DMS153 treated with DMSO at 0.1 percent for 48 hours (cell line): ENCODE measurements around the gene FXYD2.
A peak's percentile ranks its signal among the peaks of the same experiment; 100 is the strongest.

Experiments used
- DNase-seq: peaks from one replicate; lab custom pipeline; 2025; ENCODE audit not compliant: unreplicated experiment; lab: John Stamatoyannopoulos, UW

Gene FXYD2

GRCh38 chr11:117805045-117805444 lies 19.5 kb downstream of the FXYD2 start:
- no peak for DNase-seq

- DNase-seq = no peak
These were observed 20.6 kb downstream of the FXYD2 start for GRCh38 chr11:117803896-117804295.

GRCh38 chr11:117799634-117800033 lies 24.9 kb downstream of the FXYD2 start:
- no peak for DNase-seq

- DNase-seq = peak; percentile 7
These were observed 27.5 kb downstream of the FXYD2 start, which contains the start of gene DSCAML1 for GRCh38 chr11:117796872-117797529. Gene DSCAML1 (minus strand): TSS chr11:117797216. CDS start chr11:117797079, 137 bp downstream.

- no peak for DNase-seq
These were observed 28.1 kb downstream of the FXYD2 start for GRCh38 chr11:117796456-117796871.

GRCh38 chr11:117795638-117796455 lies 28.7 kb downstream of the FXYD2 start:
- no peak for DNase-seq

- no peak for DNase-seq
These were observed 29.5 kb downstream of the FXYD2 start for GRCh38 chr11:117794772-117795629.

GRCh38 chr11:117794135-117794534 lies 30.4 kb downstream of the FXYD2 start:
- no peak for DNase-seq

GRCh38 chr11:117793583-117793982 lies 31.0 kb downstream of the FXYD2 start:
- DNase-seq = no peak

GRCh38 chr11:117792992-117793391 lies 31.6 kb downstream of the FXYD2 start:
- no peak for DNase-seq

- DNase-seq = no peak
These were observed 32.3 kb downstream of the FXYD2 start for GRCh38 chr11:117792241-117792640.

GRCh38 chr11:117790279-117790678 lies 34.3 kb downstream of the FXYD2 start:
- no peak for DNase-seq

- DNase-seq = no peak
These were observed 35.3 kb downstream of the FXYD2 start for GRCh38 chr11:117789241-117789640.

- DNase-seq = no peak
These were observed 38.2 kb downstream of the FXYD2 start for GRCh38 chr11:117786135-117786870.

- DNase-seq = no peak
These were observed 42.4 kb downstream of the FXYD2 start for GRCh38 chr11:117782101-117782500.

GRCh38 chr11:117781627-117782026 lies 42.9 kb downstream of the FXYD2 start:
- DNase-seq = no peak

GRCh38 chr11:117780456-117780855 lies 44.1 kb downstream of the FXYD2 start:
- DNase-seq = no peak

- no peak for DNase-seq
These were observed 50.0 kb downstream of the FXYD2 start for GRCh38 chr11:117774553-117774952.

GRCh38 chr11:117772360-117772759 lies 52.2 kb downstream of the FXYD2 start:
- DNase-seq = no peak

GRCh38 chr11:117771841-117772240 lies 52.7 kb downstream of the FXYD2 start:
- DNase-seq = no peak

- no peak for DNase-seq
These were observed 53.3 kb downstream of the FXYD2 start for GRCh38 chr11:117771197-117771596.
